Measurements from ENCODE around the gene FHAD1.

Gene FHAD1

DNA sequence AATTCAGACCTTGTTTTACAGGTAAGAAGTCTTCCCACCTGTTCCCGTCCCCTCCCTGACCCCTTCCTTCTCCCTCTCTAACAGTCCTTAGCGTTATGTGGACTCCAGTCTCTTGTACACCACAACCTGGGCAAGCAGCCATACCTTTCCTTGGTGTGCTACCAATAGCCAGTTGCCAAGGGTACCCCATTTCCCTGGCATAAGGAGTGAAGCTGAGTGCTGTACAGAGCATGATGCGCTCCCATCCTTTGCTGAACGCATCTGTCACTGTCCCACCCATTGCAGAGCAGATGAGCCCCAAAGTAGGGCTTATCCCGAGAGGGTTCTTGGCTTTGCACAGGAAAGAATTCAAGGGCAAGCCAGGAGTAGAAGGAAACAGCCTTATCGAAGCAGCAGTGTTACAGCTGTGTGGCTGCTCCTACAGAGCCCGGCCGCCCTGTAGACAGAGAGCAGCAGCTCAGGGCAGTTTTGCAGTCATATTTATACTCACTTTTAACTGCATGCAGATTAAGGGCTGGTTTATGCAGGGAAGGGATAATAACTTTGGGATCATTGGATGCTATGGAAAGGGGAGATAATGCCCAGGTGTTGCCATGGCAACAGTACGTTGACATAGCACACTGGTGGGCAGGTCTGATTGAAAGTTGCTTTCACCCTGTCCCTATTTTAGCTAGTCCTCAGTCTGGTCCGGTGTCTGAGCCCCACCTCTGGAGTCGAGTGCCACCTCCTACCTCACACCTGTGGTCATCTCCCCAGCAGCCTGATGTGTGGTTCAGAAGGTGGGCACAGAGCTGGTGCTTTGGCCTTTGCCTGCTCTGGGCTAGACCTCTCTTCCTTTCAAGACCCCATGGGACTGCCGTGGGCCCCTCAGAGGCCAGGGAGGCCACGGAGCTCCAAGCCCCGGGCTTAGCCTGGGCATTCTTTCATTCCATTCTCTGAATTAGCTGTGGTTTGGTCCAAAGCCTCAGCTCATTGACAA is 5.1 kb downstream of the FHAD1 start:
- no peak for DNase-seq

DNA sequence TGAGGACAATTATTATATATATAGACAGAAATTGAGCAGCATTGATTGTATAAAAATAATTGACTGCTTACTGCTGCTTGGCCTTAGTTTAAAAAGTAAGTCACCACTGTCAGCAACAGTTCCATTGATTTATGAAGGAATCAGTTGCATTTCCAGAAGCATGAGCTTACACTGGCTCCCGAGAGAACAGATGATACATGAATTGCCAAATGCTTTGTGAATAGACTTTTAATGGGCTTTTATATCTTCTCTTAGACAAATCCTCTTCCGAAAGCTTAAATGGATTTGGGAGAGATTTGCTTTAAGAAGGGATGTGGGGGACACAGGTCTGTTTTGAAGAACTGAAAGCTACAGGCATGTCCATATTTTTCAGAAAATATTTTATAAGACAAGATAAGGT is 7.5 kb downstream of the FHAD1 start:
- DNase-seq, result no peak

DNA sequence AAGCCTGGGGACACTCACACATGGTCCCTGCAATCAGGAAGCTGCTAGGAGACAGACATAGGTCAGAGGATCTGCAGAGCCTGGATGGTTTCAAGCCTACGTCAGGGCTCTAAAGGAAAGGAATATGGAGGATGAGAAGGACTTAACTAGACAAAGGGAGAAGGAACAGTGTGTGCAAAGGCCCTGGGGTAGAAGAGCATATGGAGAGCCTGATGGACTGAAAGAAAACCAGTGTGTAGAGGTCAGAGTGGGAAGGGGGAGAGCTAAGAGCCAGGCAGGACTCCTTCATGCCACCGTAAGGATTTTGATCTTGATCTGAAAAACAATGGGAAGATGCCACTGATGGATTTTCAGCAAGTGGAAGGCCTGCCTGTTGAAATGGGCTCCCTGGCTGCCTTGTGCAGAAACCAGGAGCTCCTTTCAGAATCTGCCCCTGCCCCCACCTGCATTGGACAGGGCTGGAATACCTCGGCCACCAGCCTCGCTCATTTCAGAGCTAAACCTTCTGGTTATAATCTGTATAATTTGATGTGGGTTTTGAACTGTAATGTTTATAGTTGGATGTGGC is 8.6 kb downstream of the FHAD1 start:
- DNase-seq, result no peak

DNA sequence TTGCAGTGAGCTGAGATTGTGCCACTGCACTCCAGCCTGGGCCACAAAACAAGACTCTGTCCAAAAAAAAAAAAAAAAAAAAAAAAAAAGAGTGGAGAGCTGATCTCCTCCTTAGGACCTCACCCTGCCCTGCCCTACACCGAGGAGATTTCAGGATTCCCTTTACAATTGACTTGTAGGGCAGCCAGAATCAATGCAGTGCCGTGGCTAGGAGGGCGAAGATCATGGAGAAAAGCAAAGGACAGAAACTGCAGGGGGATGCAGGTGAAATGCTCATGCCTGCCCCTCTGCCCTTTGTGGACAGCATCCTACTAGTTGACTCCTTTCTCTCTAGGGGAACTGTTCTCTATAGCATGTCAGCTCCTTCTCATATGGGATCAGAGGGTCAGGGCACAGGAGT is 9.6 kb downstream of the FHAD1 start:
- DNase-seq, result no peak

DNA sequence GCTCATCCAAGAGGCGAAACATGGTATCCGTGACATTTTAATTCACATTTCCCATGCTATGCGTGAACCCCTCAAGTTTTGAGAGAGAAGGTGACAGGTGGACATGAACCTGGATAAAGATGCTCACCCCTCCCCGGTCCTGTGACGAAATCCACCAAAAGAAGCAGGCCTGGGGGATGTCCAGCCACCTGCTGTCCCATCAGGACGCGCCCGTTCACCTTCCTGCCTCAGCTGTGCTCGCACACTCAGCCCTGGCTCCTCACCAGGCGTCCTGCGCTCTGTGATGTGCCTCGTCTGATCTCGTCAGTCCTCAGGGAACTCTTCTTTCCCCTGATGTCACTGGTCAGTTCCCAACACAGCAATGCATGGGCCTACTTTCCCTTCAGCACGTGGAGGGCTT is 10.3 kb downstream of the FHAD1 start:
- no peak for DNase-seq

DNA sequence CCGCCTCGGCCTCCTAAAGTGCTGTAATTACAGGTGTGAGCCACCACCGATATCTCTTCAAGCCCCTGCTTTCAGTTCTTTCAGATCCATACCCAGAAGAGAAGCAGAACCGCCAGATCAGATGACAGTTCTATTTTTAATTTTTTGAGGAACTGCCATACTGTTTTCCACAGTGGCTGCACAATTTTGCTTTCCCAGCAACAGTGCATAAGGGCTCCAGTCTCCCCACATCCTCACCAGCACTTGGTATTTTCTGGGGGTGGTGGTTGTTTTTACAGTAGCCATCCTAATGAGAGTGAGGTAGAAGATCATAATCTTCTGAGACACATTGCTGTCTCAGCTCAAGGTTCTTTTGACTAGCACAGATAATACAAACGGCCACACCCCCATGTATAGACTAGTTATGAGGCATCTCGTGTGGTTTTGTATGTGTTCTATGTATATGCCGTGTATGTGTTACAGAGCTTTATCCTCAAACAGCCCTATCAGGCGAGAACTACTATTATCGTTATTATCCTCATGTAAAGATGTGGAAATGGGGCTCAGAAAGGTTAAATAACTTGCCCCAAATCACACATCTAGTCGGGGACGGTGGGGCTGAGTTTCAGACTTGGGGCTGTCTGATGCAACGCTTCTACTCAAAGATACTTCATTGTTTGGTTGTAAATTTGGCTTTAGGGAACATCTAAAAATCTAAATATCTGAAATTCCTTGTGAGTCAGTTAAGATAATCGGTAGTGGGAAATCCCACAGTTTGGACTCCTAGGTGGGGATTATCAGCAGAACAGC is 12.0 kb downstream of the FHAD1 start:
- DNase-seq, result no peak

DNA sequence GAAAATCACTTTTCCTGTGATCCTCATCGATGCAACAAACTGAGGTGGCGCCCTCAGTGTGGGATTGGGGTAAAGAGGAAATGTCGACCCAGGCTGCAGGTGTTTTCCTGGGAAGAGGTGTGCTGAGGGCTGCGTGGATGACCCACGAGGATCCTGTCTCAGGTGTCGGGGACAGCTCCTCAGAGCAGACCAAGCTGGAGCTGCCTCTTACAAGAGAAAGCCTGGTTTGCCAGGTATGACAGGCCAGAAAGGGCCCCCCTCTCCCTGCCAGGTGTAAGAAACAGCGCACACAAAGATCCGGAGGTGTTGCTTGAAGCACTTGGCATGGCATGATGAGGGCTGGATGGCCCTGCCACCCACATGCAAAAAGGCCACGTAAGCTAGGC is 12.6 kb downstream of the FHAD1 start:
- DNase-seq, result no peak

DNA sequence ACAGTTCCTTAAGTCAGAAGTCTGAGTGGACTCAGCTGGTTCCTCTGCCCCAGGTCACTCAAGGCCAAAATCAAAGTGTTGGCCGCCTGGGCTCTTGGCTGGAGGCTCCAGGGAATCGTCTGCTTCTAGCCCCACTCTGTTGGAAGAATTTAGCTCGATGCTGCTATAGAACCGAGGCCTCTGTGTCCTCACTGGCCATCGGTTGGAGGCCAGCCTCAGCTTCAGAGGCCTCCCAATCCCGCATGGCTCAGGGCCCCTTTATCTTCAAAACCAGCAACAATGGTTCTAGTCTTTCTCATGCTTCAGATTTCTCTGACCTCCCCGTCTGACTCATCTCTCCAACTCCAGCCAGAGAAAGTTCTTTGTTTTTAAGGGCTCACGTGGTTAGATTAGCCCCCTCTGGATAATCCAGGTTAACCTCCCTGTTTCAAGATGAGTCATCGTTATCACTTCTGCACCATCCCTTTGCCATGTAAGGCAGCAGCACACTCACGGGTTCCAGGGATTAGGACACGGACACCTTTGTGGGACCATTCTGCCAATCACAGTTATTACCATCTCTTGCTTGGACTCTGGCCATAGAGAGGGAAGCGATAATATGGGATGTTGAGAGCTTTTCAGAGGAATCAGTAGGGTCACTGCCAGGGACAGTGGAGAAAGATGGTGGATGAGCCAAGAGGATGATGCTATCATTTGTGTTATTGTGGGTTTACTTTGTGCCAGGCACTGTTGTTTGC is 13.6 kb downstream of the FHAD1 start:
- DNase-seq, result no peak

DNA sequence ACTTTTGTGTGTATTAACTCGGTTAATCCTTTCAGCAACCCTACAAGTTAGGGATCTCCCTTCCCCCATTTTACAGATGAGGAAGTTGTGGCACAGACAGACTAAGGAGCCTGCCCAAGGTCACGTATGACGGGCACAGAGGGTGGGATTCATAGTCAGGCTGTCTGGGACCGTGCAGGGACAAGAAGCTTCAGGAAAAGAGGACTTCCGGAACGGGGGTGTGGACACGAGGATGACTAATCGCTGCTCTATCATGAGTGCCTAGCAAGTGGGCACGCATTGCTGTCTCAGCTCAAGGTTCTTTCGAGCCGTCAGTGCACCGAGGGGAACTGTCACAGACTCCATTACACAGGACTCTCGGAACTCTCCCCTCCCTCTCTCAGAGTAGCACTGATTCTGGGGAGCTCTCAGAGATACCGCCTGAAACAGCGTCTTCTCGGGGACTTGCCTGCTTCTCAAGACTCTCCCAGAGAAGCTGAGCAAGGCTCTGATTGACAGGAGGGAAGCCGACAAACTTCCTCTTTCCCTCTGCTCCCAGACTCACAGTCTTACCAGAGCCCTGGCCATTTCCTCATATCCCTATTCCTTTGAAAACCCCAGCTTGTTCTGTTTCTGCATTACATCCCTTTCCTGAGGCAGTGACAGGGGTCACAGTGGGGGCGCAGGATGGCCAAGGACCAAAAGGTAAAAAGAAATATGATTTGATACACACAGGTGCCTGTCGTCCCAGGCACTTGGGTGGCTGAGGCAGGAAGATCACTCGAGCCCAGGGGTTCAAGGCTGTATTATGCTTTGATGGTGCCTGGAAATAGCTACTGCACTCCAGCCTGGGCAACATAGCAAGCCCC is 14.4 kb downstream of the FHAD1 start:
- DNase-seq, result no peak

DNA sequence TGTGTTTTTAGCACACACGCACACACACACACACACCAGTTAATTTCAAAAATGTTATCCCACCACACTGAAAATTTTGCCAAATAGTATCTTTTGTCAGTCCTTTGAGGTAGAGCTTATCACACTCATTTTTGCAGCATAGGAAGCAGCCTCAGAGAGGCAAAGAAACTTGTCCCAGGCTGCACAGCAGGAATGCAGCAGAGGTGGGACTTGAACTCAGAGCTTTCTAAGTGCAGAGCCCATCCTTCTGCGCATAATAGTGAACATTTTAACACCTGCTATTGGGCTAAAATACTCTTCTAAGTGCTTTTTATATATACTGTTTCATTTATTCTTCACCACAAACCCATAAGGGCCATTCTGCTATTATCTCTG is 15.0 kb downstream of the FHAD1 start:
- DNase-seq, result no peak

DNA sequence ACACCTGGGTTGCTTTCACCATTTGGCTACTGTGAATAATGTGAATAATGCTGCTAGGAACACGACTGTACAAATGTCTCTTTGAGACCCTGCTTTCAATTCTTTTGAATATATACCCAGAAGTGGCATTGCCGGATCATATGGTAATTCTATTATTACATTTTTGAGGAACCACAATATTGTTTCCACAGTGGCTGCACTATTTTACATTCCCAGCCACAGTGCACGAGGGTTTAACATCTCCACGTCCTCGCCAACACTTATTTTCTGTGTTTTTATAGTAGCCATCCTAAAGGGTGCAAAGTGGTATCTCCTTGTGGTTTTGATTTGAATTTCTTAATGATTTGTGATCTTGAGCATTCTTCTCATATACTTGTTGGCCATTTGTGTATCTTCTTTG is 15.7 kb downstream of the FHAD1 start:
- DNase-seq, result no peak

DNA sequence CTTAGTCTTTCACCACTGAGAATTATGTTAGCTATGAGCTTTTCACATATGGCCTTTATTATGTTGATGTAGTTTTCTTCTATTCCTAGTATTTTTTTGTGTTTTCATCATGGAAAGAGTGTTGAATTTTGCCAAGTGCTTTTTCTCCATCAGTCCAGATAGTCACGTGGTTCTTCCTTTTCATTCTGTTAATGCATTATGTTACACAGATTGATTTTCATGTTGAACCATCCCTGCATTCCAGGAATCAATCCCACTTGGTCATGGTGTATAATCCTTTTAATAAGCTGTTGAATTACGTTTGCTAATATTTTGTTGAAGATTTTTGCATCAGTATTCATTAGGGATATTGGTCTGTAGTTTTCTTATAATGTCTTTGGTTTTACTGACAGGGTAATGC is 17.7 kb downstream of the FHAD1 start:
- DNase-seq, result no peak

DNA sequence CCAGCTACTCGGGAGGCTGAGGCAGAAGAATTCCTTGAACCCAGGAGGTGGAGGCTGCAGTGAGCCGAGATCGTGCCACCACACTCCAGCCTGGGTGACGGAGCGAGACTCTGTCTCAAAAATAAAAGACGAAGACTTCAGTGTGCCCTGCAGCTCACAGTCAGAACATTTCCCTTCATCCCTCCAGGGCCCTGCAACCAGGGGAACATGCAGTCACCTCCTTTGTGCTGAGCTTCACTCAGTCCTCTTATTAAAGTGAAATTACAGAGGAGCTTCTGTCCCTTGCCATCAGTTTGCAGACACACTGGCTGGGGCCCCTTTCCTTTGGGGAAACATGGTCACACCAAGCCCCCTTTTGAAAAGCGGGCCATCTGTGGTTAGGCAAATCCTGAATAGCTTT is 24.2 kb downstream of the FHAD1 start:
- DNase-seq, result no peak

DNA sequence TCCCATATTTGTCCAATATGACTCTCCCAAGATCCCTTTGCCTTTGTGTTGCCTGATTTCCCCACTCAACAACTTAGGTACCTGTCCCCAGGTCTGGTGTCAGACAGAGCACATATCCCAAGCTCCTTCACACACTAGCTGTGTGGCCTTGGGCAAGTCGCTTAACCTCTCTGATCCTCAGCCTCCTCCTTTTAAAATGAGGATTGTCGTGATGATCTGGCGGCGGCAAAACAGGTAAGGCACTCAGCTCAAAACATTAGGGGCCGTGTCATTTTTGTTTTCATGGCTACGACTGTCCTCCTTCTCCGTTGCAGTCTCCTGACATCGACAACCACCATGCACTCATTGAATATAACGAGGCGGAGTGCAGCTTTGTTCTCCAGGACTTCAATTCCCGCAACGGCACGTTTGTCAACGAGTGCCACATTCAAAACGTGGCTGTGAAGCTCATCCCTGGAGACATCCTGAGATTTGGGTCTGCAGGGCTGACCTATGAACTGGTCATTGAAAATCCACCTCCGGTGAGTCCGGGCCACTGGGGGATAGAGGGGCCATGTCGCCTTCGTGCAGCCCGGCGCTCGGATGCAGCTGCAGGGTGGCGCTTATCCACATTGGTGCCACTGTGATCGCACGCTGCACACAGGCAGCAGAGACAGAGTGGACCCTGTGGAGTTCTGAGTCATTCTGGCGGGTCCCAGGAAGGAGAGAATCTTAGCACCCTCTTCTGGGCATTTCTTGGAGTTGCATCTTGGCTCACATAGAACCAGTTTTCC is 25.2 kb downstream of the FHAD1 start:
- no peak for DNase-seq

DNA sequence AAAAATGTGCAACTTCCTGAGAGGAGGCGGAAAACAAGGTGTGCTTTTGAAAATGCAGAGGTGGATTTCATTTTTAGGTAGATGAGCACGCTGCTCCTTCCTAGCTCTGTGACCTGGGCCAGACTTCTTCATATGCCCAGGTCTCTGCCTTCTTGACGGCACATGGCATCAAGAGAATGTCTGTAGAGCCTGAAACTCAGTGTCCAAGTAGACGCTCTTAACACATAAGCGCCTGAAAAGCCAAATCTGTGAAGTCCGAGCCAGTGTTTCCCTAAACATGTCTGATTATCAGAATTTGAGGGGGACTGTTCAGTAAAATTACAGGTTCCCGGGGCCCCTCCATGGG is 25.7 kb downstream of the FHAD1 start:
- DNase-seq, result no peak

DNA sequence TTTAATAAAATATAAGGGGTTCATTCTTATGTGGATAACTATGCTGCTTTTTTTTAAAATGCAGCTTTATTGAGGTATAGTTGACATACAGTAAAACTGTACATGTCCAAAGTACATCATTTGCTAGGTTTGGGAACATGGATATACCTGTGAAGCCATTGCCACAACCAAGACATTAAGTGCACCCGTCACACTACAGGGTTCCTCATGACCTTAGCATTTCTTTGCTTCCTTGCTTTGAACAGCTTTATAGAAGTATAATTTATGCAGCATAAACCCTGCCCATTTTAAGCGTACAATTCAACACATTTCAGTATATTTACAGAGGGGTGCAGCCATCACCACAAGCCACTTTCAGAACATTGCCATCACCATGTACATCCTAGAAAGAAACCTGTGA is 26.3 kb downstream of the FHAD1 start:
- no peak for DNase-seq

DNA sequence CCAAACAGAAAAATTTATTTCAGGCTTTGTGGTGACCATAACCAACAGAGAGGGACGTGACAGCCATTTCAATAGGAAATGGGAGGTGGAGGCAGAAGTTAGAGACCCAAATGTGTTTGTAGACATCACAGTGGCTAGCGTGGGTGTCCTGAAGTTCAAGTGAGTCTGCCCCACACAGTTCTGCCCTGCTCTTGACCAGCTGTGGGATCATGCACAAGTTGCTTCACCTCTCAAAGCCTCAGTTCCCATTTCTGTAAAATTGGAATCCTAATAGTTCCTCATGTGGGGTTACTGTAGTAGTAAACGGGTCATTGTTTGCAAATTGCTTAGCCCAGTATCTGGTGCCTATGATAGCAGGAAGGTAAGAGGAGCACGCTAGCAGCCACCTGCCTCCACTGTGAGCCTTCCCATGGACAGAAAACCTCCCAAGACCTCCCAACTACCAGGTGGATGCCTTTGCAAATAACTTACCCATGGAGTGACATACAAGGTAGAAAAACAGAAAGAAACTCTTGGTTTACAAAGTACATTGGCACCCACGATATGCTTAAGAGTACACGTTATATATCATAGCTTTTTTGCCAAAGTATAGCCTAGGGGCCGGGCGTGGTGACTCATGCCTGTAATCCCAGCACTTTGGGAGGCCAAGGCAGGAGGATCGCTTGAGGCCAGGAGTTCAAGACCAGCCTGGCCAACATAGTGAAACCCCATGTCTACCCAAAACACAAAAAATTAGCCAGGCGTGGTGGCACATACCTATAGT is 29.1 kb downstream of the FHAD1 start:
- DNase-seq, result no peak

DNA sequence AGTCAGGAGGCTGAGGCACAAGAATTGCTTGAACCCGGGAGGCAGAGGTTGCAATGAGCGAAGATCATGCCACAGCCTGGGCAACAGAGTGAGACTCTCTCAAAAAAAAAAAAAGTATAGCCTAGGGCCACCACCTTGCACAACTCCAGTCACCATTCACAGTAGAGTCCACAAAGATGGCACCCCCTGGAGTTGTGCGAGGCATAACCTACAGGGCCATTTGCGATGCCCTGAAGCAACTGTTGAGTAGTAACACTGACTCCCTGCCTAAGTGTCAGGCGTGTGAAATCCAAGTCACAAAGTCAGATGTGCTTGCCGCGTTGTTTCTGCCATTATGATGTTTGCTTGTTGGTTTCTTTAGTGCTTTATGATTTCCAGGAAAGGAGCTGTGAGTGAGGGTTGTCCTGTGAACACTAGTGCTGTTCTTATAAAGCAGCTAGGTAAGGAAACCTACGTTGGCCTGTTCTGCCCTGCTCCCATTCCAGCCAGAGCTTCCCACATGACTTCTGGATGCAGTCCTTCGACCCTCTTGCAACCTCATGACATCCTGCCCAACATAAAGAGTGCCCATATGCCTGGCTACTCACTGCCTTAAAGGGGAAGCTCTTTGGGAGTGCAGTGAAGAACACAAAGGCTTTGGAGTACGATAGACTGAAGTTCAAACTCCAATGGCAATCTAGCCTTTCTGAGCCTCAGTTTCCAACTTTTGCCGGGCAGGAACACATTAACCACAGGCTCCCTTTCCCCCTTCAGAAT is 29.8 kb downstream of the FHAD1 start:
- DNase-seq, result no peak

DNA sequence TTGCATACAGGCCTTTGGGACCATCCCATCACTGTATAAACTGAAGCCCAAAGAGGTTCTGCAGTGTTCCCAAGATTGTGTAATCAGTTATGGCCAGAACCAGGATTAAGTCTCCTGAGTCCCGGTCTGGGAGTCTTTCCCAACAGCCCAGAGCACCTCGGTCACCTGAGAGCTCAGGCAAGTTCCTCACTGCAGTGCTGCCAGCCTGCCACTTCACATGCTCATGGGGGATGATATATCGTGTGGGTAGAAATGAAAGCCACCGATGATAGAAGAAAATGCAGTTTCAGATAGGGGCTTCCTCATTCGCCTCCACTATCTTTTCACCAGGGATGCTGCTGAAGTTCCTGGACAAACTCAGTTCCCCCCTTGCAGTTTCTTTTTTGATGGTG is 30.4 kb downstream of the FHAD1 start:
- no peak for DNase-seq

DNA sequence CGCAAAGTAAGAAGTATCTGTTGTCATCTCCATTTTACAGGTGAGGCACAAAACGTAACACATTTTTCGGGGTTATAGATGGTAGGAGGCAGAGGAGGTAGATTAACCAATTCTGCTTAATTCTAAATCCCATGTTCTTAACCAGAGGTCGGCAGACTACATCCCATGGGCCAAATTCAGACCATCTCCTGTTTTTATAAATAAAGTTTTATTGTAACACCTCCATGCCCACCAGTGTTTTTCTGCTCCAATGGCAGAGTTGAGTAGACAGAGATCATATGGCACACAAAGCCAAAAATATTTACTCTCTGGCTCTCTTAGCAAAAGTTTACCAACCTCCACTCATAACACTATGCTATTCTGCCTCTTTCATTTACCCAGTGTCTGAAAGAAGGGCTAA is 30.9 kb downstream of the FHAD1 start:
- no peak for DNase-seq

Data from KG1 (cell line).